ENCODE results near the gene PHF21B.

The PHF21B gene

DNA sequence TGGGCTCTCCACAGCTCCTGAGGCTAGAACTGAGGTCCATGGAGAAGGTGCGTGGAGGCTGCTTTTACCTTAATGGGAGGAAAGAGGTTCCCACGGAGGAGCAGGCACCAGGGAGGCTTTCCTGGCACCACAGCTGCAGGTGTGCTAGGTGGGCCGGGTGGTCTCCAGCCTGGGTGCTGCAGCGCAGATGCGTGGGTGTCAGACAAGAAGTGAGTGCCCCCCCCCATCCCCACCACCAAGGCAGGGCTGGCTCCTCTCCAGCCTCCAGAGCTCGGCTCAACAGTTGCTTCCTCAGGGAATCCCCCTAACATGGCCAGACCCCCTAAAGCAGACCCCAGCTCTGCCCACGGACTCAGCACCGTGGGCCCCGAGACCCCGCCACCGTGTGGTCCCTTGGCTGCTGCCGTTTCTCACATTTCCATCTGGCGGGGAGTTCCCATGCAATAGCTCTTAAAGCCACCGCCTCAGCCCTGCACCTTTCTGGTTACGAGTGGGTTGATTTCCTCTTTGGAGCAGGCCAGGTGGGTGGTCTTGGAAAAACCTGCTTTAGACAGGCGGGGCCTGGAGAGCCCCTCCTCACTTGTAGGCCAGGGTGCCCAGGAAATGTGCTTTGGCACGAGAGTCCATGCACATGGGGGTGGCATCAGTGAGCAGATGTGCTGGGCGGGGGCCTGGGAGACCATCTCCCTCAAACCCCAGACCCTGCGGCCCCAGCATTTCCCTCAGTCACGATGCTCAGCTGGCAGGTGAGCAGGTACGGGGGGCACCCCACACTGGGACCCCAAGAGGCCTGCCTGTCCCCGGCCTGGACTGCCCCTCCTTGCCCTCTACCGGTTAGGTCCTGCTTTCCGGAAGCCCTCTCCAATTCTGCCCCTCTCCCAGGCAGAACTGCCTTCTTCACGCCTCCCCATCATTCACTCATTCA lies 163.7 kb downstream of the PHF21B start:
- DNase-seq (ENCODE audit: low read depth, low spot score): no peak

GRCh38 chr22:44845191-44845590 lies 164.6 kb downstream of the PHF21B start:
- no peak for DNase-seq (ENCODE audit: low read depth, low spot score)

DNA sequence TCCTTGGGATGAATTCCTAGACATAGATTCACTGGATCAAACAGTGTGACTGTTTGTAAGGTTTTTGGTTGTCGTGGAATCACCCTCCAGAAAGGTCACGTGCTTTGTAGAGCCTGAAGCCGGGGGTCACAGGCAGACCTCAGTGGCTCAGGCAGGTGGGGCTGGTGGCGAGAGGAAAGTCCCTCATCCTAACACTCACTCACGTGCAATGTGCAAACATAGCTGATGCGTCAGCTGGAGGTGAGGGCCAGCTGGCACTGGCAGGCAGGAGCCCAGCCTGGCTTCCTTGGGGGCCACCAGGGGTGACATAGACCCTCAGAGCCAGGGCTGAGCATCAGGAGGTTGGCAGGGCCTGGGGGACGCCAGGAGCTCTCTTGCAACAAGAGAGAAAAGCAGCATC lies 167.4 kb downstream of the PHF21B start:
- no peak for DNase-seq (ENCODE audit: low read depth, low spot score)

DNA sequence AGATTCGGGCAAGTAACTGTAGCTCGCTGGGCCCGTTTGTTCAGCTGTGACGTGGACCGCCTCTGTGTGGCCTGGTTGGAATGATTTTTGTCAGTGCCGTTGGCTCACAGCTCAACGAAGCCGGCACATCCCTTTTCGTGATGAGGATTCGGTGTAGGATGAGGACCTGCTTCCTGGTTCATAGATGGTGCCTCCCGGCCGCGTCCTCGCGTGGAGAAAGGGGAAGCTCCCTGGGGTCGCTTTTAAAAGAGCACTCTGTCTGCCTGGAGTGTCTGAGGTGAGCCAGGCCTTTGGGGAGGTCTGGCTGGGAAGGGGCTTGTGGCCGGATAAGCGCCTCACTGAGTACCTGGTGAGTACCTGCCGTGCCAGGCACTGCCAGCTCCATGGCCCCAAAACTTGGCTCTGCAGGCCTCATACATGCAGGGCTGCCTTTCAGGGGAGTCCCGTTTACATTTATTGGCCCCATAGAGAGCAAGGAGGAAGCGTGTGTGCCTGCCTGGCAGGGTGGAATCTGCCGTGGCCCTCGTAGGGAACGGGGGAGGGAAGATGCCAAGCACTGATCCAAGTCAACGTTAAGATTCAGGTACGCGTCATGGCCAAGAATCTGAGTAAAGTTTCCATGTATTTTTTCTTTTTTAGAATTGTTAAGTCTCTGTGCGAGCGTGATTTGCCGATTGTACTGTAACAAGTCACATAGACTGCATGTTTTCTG lies 169.0 kb downstream of the PHF21B start:
- no peak for DNase-seq (ENCODE audit: low read depth, low spot score)

DNA sequence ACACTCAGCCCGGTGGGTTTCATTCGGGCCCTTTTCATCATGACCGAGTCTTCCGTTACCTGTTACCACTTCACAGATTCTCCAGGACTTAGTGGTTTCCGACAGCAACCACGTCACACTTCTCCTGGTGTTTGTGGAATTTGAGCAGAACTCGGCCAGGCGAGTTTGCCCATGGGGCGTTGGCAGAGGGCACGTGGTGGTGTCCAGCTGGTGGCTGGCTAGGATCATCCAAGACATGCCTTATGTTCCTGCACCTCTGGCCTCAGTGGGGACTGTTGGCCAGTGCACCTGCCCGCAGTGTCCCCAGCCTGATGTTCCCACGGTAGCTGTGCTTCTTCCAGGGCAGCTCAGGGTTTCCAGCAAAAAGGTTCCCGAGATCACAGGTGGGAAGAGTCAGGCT lies 170.1 kb downstream of the PHF21B start:
- no peak for DNase-seq (ENCODE audit: low read depth, low spot score)

GRCh38 chr22:44839061-44839460 lies 170.7 kb downstream of the PHF21B start:
- DNase-seq (ENCODE audit: low read depth, low spot score): no peak

DNA sequence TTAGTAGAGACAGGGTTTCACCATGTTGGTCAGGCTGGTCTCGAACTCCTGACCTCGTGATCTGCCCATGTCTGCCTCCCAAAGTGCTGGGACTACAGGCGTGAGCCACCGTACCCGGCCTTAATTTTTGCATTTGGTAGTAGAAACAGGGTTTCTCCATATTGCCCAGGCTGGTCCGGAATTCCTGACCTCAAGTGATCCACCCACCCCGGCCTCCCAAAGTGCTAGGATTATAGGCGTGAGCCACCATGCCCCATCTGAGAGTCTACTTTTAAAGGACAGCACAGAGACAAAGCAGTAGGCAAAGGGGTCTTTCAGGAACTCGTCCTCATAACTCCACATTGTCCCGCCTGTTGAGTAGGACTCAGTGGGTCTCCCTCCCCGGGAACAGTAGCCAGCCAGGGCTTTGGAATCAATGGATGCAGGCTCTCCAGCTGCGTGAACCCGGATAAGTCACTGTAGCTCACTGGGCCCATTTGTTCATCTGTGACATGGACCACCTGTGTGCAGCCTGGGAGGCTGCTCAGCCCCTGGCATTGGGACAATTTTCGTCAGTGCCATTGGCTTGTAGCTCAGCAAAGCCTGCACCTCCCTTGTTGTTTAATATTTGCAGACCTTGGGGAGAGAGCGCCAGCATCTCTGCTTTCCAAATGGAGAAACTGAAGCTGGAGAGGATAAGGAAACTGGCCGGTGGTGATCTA lies 171.3 kb downstream of the PHF21B start:
- DNase-seq (ENCODE audit: low read depth, low spot score): no peak

GRCh38 chr22:44837481-44837880 lies 172.3 kb downstream of the PHF21B start:
- no peak for DNase-seq (ENCODE audit: low read depth, low spot score)

- DNase-seq (ENCODE audit: low read depth, low spot score): no peak
Measured at GRCh38 chr22:44834065-44834464, 175.7 kb downstream of the PHF21B start.

DNA sequence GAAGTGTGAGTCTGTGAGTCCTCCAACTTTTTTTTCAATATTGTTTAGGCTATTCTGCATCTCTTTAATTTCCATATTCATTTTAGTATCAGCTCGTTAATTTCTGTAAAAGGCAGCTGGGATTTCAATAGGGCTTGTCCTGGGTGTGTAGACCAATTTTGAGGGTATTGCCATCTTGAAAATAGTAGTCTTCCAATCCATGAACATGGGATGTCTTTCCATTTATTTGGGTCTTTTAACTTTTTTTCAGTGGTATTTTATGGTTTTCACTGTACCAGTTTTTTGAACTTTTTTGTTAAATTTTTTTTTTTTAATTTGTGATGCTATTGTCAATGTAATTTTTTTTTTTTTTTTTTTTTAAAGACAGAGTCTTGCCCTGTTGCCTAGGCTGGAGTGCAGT lies 177.9 kb downstream of the PHF21B start:
- no peak for DNase-seq (ENCODE audit: low read depth, low spot score)
